Measurements from ENCODE around the gene ARHGAP19.

Gene ARHGAP19

DNA sequence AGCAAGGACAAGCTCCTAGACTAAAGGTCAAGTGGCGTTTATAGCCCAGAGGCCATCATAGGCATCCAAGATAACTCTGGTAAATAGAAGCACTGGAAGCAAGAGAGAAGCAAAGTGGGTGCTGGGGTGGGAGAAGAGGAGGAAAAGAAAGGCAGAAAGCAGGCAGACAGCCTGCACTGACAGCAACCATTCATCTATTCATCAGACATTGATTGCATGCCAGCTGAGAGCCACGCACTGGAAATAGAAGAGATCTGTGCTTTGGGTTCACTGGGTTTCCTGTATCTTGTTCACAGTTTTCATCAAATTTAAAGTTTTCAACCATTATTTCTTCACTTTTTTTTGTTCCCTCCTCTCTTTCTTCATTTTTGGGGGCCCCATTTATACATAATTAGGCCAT lies 102.0 kb downstream of the ARHGAP19 start:
- peak; percentile 10 for DNase-seq

DNA sequence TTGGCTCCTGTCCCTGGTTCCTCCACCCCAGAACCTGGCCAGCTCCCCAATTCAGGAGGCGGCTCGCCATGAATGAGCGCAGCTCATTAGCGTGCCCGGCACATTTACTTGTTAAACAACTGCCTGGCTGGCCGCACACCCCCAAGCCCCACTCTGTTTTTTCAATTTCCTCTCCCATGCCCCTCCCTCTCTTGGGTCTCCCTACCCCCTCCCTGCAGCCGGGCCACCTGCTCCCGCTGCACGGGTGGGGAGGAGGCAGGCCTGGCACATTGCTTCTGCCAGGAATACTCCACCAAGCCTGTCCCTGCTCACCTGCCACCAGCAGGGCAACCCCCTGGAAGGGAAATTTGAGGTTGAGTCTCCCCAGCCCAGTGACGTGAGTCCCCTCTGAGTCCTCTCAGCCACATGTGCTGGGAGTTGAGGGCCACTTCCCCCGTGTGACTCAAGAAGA lies 104.2 kb downstream of the ARHGAP19 start:
- DNase-seq = peak; percentile 92

GRCh38 chr10:97186911-97187310 lies 105.5 kb downstream of the ARHGAP19 start:
- DNase-seq = no peak

DNA sequence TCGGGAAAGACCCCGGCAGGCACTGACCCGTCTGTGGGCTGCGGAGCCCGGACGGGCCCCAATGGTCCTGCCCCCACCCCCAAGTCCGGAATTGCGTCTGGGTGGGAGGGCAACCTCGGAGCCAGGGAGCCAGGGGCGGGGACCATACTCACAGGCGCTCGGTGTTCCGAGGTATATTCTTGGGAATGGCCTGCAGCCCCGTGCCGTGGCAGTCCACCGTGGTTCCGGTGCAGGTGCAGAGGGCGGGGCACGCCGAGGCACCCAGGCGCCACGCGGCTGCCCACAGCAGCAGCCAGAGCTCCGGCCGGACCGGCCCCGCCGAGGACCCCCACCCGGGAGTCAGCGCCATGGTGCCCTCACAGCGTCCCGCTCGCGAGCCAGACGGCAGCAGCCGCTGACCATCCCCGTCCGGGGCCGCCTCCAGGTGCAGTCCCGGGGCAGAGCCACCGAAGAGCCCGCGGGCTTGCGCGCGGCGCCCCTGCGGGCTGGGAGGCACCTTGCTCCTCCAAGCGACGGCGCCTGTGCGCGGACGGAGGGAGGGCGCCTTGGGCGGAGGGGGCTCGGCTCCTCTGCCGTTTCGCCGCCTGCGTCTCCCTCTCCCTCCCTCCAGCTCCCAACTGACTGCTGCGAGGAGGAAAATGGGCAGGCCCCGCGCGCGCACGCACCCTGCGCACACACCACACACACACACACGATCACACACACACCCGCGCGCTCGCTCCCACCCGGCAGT lies 106.9 kb downstream of the ARHGAP19 start, which contains the start of gene SLIT1:
TSS of gene SLIT1 (minus strand) at position 634 of the 733 bp plus-strand sequence. CDS start at position 349, 285 bp downstream.
- DNase-seq = peak; percentile 75

GRCh38 chr10:97184971-97185325 lies 107.5 kb downstream of the ARHGAP19 start:
- DNase-seq = peak; percentile 56

DNA sequence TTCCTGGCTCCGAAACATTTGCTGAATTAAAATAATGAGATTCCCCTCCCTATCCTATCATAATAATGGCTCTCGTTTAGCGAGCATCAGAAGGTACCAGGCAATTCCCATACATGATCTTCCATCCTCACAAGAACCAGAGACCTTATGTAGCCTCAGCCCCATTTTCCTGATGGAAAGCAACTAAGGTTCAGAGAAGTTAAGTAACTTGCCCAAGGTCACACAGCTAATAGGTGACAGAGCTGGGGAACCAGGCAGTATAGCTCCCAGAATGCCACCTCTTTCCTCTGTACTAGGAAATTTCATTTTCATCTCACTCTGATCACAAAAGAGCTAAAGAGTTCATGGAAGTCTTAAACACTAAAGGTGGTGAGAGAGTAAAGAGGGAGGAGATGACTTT lies 109.1 kb downstream of the ARHGAP19 start:
- no peak for DNase-seq

DNA sequence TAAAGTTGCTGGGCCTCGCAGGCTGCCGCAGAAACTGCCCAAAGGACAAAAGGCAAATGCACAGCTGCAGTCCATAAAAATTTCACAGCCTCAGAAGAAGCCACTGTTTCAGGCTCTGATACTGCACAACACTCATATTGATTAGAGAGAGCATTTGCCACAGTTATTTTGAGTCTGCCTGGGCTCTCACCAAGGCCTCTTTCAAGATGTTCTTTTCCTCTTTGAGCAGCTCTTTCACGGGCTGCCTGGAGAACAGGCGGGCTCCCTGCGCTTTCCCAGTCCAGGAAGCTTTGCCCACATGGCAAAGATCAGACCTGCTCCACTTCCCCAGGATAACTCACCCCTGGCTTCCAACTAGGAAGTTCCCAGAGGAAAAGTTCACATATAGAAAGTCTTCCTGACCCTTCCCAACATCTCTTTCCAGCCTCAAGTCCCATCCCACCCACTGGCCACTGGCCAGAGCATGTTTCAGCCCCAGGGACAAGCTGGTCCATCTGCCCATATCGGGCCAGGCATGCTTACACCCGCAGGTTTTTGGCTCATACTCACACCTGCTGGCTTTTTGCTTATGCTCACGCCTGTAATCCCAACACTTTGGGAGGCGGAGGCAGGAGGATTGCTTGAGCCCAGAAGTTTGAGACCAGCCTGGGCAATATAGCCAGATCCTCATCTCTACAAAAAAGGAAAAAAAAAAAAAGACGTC lies 110.0 kb downstream of the ARHGAP19 start:
- DNase-seq = peak; percentile 49

DNA sequence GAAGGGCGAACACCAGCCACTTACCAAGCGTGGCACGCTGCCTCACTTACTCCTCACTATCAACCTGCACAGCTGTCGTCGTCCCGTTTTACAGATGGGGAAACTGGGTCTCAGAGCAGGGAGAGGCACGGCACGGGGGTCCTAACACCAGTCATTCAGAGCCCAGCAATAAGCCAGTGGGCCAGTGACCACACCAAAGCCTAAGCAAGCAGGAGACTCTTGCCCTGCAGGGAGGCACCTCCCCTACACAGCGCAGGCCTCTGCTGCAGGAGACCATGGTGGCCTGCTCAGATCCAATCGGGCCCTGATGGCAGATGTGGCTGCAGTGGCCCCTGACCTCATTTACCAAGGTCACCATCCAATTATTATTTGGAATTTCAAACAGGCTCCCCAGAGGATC lies 111.5 kb downstream of the ARHGAP19 start:
- DNase-seq = no peak

DNA sequence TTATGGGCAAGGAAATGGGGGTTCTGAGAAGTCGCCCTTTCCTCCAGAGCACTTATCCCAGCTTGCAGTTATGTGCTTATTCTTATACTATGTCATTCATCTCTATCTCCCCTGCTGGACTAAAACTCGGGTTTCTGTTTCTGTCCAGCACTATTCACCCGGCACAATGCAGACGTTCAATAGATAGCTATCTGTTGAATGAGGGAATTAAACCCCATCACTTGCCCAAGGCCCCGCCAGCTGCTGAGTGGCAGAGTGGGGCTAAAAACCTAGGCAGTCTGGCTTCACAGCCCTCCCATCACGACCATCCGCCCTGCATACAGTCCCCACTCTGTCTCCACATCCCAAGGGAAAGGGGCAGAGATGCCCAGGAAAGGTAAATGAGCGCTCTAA lies 112.1 kb downstream of the ARHGAP19 start:
- peak; percentile 61 for DNase-seq

DNA sequence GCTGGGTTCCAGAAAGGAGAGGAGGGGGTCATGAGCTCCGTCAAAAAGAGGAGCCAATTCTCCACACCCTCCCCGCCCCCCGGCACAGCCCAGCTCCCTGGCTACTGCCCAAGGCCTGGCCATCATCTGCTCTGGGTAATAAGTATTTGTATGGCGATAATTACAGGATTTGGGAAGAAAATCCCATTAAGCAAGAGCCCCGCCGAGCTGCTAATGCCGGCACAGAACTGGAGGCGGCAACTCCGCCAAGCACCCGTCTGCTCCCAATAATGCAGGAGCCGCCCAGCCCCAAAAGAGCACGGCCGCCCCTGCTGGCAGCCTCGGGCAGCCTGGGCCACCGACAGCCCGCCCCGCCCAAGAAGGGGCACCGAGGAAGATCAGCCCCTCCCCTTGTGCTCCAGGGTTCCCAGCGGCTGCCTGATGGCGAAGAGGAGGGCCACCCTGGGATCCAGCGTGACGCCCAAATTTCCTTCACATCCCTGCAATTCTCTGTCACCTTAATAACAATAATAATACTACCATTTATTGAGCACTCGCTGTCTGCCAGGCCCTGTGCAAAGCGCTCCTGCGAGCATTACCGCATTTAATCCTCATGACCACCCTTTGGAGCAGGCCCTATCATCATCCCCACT lies 112.6 kb downstream of the ARHGAP19 start:
- DNase-seq = peak; percentile 98

DNA sequence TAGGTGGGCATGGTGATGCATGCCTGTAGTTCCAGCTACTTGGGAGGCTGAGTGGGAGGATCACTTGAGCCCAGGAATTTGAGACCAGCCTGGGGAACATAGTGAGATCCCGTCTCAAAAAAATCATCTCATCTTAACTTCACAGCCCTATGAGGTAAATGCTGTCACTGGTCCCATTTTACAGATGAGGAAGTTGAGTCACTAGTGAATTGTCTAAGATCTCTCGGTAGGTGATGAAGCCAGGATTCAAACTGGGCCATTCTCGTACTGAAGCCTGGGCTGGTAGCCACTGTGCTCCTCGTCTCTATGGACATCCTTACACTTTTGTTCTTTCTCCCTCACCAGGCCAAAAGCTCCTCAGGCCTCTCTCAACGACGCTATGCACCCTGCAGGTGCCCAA lies 113.1 kb downstream of the ARHGAP19 start:
- no peak for DNase-seq

GRCh38 chr10:97178074-97178473 lies 114.4 kb downstream of the ARHGAP19 start:
- no peak for DNase-seq

DNA sequence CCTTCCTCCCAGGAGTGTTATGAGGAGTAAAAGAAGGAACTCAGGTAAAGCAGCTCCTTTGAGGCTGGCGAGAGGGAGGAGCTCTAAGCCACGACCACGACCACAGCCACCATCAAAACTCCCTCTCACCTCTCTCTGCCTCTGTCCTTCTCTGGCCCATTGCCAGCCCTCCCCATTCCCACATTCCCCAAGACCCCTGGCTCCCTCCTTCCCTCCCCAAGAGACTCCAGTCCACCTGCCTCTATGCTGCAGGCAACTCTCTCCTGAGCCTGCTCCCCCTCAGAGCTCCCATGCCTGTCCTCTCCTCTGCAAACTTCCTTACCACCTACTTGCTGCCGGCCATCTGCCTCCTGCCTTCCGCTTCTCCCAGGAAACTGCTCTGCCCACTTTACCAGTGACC lies 116.2 kb downstream of the ARHGAP19 start:
- DNase-seq = peak; percentile 46

- no peak for DNase-seq
Observed at GRCh38 chr10:97175586-97175985, 116.9 kb downstream of the ARHGAP19 start.

DNA sequence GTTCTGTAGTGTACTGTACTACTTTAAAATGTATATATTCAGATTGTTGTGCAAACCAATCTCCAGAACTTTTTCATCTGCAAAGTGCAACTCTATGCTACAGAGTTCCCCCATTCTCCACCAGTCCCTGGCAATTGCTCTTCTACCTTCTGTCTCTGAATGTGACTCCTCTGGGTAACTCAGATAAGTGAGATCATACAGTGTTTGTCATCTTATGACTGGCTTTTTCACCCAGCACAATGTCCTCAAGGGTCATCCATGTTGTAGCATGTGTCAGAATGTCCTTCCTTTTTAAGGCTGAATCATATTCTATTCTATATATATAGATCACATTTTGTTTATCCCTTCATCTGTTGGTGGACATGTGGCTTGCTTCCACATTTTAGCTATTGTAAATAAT lies 117.5 kb downstream of the ARHGAP19 start:
- no peak for DNase-seq

- no peak for DNase-seq
Observed at GRCh38 chr10:97174276-97174775, 118.1 kb downstream of the ARHGAP19 start.

DNA sequence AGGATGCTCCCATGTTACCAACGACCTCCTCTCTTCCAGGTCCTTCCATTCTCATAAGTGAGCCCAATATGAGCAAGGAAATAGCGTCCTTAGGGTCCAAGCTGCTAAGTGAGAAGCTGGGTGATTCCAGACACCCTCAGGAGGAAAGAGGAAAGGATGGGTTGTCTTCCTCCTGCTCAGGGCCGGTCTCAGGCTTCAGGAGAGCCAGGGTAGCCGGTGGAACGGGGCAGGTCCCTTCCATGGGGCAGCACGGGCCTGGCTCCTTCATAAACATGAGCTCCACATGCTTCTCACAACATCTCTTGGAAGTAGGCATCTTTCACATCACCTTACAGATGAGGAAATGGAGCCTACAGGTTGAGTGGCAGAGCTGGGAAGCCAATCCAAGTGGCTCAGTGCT lies 119.4 kb downstream of the ARHGAP19 start:
- no peak for DNase-seq
